ENCODE results near the gene SP2.
A peak's percentile ranks its signal among the peaks of the same experiment; 100 is the strongest.
"Not testable (repeated sequence)": the region's sequence is repeated elsewhere in the genome, so short reads cannot be mapped to it uniquely, and the experiment has no call there.

Gene SP2

DNA sequence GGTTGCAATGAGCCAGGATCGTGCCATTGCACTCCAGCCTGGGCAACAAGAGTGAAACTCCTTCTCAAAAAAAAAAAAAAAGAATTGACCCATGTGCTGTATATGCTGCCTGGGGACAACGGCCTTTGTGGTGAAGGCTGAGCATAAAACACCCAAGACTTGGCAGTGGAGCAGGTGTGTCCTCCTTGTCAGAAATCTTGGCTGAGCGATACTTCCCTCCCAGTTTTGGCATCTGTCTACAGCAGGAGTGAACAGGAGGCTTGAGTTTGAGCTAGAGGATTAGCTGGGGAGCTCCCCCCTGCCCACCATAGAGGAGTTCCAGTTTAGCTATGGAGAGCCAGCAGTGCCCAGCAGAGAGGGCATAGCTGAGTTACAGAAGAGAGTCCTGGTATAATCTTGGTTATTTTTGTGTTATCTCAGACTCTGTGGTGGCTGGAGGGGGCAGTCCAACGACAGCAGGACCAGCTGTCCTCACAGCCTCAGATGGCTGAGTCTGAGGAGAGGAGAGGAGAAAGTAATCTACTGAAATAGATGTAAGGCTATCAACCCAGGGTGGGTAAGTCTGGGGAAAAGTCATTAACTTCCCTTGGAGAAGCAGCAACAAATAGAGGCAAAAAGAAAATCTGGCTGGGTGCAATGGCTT, 18.4 kb downstream of the SP2 start:
- DNase-seq (ENCODE audit: low read depth): no peak
- TF ChIP-seq, protein P1, sequence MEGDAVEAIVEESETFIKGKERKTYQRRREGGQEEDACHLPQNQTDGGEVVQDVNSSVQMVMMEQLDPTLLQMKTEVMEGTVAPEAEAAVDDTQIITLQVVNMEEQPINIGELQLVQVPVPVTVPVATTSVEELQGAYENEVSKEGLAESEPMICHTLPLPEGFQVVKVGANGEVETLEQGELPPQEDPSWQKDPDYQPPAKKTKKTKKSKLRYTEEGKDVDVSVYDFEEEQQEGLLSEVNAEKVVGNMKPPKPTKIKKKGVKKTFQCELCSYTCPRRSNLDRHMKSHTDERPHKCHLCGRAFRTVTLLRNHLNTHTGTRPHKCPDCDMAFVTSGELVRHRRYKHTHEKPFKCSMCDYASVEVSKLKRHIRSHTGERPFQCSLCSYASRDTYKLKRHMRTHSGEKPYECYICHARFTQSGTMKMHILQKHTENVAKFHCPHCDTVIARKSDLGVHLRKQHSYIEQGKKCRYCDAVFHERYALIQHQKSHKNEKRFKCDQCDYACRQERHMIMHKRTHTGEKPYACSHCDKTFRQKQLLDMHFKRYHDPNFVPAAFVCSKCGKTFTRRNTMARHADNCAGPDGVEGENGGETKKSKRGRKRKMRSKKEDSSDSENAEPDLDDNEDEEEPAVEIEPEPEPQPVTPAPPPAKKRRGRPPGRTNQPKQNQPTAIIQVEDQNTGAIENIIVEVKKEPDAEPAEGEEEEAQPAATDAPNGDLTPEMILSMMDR (IDR thresholded peaks at IDR 0.05; ENCODE audit: low read length, missing control alignments): no peak

DNA sequence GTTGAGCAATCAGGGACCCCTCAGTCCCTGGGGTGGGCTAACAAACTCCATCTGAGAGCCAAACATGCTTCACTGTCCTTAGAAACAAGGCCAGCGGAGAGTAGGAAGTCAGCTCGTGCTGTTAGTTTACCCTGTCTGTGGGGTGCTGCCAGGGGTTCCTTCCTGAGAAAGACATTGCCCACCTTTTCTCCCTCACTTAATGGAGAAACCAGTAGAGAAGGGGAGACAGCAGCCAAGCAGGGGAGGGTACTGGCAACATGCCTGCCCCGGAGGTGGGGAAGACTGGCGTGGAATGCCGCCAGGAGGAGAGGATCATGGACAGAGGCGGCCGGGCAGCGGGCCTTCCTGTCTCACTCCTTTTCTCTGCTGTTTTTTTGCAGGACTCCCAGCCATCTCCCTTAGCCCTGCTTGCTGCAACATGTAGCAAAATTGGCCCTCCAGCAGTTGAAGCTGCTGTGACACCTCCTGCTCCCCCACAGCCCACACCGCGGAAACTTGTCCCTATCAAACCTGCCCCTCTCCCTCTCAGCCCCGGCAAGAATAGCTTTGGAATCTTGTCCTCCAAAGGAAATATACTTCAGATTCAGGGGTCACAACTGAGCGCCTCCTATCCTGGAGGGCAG, 19.9 kb downstream of the SP2 start:
- DNase-seq (ENCODE audit: low read depth): no peak
- TF ChIP-seq, protein P1 (IDR thresholded peaks at IDR 0.05; ENCODE audit: low read length, missing control alignments): no peak

More for the DNA sequence above, 18.4 kb downstream of the SP2 start:
- no peak overlapping the region for H3K4me3 ChIP-seq (replicated peaks; ENCODE audit: low read depth, low read length)

DNA sequence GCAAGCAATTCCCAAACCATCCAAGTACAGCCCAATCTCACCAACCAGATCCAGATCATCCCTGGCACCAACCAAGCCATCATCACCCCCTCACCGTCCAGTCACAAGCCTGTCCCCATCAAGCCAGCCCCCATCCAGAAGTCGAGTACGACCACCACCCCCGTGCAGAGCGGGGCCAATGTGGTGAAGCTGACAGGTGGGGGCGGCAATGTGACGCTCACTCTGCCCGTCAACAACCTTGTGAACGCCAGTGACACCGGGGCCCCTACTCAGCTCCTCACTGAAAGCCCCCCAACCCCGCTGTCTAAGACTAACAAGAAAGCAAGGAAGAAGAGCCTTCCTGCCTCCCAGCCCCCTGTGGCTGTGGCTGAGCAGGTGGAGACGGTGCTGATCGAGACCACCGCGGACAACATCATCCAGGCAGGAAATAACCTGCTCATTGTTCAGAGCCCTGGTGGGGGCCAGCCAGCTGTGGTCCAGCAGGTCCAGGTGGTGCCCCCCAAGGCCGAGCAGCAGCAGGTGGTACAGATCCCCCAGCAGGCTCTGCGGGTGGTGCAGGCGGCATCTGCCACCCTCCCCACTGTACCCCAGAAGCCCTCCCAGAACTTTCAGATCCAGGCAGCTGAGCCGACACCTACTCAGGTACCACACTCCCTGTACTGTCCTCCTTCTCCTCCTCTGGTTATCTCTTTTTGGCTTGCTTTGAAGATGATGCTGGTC, 20.6 kb downstream of the SP2 start:
- H3K4me3 ChIP-seq (replicated peaks; ENCODE audit: low read depth, low read length): no peak overlapping the region
- TF ChIP-seq, protein P1 (IDR thresholded peaks at IDR 0.05; ENCODE audit: low read length, missing control alignments): no peak
- DNase-seq (ENCODE audit: low read depth): no peak

More for the DNA sequence above, 19.9 kb downstream of the SP2 start:
- no peak overlapping the region for H3K4me3 ChIP-seq (replicated peaks; ENCODE audit: low read depth, low read length)

DNA sequence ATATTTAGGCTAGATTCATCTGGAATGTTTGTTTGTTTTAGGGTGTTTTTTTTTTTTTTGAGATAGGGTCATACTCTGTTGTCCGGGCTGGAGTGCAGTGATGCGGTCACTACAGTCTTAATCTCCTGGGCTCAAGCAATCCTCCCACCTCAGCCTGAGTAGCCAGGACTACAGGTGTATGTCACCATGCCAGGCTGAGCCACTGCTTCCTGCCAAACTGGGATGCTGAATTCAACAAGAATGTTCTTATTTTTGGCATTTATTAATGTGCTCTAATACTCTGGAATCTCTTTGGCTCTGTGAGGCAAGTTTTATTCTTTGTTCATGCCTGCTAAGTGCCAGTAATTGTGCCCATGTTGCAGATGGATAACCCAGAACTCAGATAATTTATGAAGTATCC, 21.5 kb downstream of the SP2 start:
- TF ChIP-seq, protein P1 (IDR thresholded peaks at IDR 0.05; ENCODE audit: low read length, missing control alignments): no peak
- no peak for DNase-seq (ENCODE audit: low read depth)
- H3K4me3 ChIP-seq (replicated peaks; ENCODE audit: low read depth, low read length): no peak overlapping the region

DNA sequence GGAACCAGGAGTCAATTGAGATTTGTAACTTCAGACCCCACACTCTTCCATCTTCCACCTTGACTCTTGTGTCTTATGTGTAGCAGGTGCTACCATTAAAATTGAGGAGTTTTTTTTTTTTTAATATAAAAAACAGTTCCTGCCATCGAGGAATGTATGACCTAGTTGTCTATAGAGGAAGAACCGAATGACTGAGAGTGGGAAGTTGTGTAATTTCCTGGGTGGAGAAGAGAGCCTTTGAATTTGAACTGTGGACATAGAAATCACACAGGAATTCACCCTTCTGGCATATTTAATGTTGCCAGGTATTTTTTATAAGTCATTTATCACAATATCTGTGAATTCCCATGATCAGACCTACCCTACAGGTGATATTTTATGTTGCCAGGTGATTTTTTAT, 22.0 kb downstream of the SP2 start:
- TF ChIP-seq, protein P1 (IDR thresholded peaks at IDR 0.05; ENCODE audit: low read length, missing control alignments): no peak
- no peak overlapping the region for H3K4me3 ChIP-seq (replicated peaks; ENCODE audit: low read depth, low read length)
- DNase-seq (ENCODE audit: low read depth): peak; percentile 46

DNA sequence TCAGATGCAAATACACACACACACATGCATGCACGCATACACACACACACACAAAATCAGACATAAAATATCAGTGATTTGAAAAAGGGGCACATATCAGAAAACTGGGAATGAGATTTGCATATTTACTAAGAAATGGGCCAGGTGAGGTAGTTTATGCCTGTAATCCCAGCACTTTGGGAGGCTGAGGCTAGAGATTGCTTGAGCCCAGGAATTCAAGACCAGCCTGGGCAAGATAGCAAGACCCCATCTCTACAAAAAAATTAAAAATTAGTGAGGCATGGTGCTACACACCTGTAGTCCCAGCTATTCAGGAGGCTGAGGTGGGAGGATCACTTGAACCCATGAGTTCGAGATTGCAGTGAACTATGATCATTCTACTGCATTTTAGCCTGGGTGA, 23.0 kb downstream of the SP2 start:
- no peak overlapping the region for H3K4me3 ChIP-seq (replicated peaks; ENCODE audit: low read depth, low read length)
- TF ChIP-seq, protein P1 (IDR thresholded peaks at IDR 0.05; ENCODE audit: low read length, missing control alignments): no peak
- DNase-seq (ENCODE audit: low read depth): no peak

DNA sequence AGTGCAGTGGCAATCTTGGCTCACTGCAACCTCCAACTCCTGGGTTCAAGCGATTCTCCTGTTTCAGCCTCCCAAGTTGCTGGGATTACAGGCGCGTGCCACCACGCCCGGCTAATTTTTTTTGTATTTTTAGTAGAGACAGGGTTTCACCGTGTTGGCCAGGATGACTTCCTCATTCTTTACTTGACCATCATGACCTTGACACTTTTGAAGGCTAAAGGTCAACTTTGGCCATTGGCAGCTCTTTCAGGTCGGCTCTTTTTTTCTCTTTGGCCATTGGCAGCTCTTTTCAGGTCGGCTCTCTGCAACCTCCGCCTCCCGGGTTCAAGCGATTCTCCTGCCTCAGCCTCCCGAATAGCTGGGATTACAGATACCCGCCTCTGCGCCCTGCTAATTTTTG, 23.9 kb downstream of the SP2 start:
- H3K4me3 ChIP-seq (replicated peaks; ENCODE audit: low read depth, low read length); DNase-seq (ENCODE audit: low read depth): not testable (repeated sequence)
